Measurements from ENCODE around the gene DEFB129.
"Not testable (repeated sequence)": the region's sequence is repeated elsewhere in the genome, so short reads cannot be mapped to it uniquely, and the experiment has no call there.

- not testable (repeated sequence) for TF ChIP-seq POLR2AphosphoS5 (IDR thresholded peaks at IDR 0.05; ENCODE audit: low read depth); SPI1 (IDR thresholded peaks at IDR 0.05; ENCODE audit: borderline replicate concordance, low read depth); GABPA (IDR thresholded peaks at IDR 0.05; ENCODE audit: low read depth)
- TF ChIP-seq, protein P1, sequence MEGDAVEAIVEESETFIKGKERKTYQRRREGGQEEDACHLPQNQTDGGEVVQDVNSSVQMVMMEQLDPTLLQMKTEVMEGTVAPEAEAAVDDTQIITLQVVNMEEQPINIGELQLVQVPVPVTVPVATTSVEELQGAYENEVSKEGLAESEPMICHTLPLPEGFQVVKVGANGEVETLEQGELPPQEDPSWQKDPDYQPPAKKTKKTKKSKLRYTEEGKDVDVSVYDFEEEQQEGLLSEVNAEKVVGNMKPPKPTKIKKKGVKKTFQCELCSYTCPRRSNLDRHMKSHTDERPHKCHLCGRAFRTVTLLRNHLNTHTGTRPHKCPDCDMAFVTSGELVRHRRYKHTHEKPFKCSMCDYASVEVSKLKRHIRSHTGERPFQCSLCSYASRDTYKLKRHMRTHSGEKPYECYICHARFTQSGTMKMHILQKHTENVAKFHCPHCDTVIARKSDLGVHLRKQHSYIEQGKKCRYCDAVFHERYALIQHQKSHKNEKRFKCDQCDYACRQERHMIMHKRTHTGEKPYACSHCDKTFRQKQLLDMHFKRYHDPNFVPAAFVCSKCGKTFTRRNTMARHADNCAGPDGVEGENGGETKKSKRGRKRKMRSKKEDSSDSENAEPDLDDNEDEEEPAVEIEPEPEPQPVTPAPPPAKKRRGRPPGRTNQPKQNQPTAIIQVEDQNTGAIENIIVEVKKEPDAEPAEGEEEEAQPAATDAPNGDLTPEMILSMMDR (IDR thresholded peaks at IDR 0.05; ENCODE audit: insufficient read depth, low read length), result not testable (repeated sequence)
- TF ChIP-seq, protein P2, sequence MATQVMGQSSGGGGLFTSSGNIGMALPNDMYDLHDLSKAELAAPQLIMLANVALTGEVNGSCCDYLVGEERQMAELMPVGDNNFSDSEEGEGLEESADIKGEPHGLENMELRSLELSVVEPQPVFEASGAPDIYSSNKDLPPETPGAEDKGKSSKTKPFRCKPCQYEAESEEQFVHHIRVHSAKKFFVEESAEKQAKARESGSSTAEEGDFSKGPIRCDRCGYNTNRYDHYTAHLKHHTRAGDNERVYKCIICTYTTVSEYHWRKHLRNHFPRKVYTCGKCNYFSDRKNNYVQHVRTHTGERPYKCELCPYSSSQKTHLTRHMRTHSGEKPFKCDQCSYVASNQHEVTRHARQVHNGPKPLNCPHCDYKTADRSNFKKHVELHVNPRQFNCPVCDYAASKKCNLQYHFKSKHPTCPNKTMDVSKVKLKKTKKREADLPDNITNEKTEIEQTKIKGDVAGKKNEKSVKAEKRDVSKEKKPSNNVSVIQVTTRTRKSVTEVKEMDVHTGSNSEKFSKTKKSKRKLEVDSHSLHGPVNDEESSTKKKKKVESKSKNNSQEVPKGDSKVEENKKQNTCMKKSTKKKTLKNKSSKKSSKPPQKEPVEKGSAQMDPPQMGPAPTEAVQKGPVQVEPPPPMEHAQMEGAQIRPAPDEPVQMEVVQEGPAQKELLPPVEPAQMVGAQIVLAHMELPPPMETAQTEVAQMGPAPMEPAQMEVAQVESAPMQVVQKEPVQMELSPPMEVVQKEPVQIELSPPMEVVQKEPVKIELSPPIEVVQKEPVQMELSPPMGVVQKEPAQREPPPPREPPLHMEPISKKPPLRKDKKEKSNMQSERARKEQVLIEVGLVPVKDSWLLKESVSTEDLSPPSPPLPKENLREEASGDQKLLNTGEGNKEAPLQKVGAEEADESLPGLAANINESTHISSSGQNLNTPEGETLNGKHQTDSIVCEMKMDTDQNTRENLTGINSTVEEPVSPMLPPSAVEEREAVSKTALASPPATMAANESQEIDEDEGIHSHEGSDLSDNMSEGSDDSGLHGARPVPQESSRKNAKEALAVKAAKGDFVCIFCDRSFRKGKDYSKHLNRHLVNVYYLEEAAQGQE (IDR thresholded peaks at IDR 0.05; ENCODE audit: insufficient replicate concordance, low read depth), result not testable (repeated sequence)
These were observed 23.4 kb upstream of the DEFB129 start for GRCh38 chr20:203630-204029.

Data from HL-60 (cell line).